GM23248 (cell line): ENCODE measurements around the gene DEDD. TPM values are rescaled to one million over a fixed set of nuclear protein-coding genes. Genes with fewer than 3 reads are reported as not detected.

Experiments used
- DNase-seq: peaks from one replicate; pipeline ENCODE4 v3.0.0-alpha.2; 2015
- H2AFZ ChIP-seq: fragments of 200-600 bp; sonication (generic); 2 replicates; pipeline ENCODE4 v1.6.1; 2016; ENCODE audit warnings: antibody characterized with exemption
- H3F3A ChIP-seq: fragments of 200-600 bp; sonication (generic); 2 replicates; pipeline ENCODE4 v1.6.1; 2016; ENCODE audit warnings: mild to moderate bottlenecking, antibody characterized with exemption, mixed run types; ENCODE audit not compliant: insufficient read depth
- H3K27ac ChIP-seq: fragments of 200-600 bp; sonication (generic); 2 replicates; pipeline ENCODE4 v1.5.1; 2016; ENCODE audit warnings: mild to moderate bottlenecking
- H3K27me3 ChIP-seq: fragments of 200-600 bp; sonication (generic); replicated peaks from 2 replicates; pipeline ENCODE4 v1.6.1; 2016; ENCODE audit warnings: mild to moderate bottlenecking; ENCODE audit not compliant: insufficient read depth
- H3K36me3 ChIP-seq: fragments of 200-600 bp; sonication (generic); 2 replicates; pipeline ENCODE4 v1.6.1; 2016; ENCODE audit warnings: low read depth, mild to moderate bottlenecking
- H3K4me1 ChIP-seq: fragments of 200-600 bp; sonication (generic); 2 replicates; pipeline ENCODE4 v1.6.1; 2016; ENCODE audit warnings: mild to moderate bottlenecking; ENCODE audit not compliant: insufficient read depth
- H3K4me2 ChIP-seq: fragments of 200-600 bp; sonication (generic); one replicate; pipeline ENCODE4 v1.6.1; 2016; ENCODE audit warnings: mild to moderate bottlenecking; ENCODE audit not compliant: unreplicated experiment
- H3K4me3 ChIP-seq: fragments of 200-600 bp; sonication (generic); 2 replicates; pipeline ENCODE4 v1.5.1; 2016; ENCODE audit warnings: mild to moderate bottlenecking
- H3K79me2 ChIP-seq: fragments of 200-600 bp; sonication (generic); 2 replicates; pipeline ENCODE4 v1.6.1; 2016; ENCODE audit warnings: mild to moderate bottlenecking; ENCODE audit not compliant: insufficient read depth
- H3K9ac ChIP-seq: fragments of 200-600 bp; sonication (generic); 2 replicates; pipeline ENCODE4 v1.6.1; 2016; ENCODE audit warnings: mild to moderate bottlenecking
- H3K9me2 ChIP-seq: fragments of 200-600 bp; sonication (generic); 2 replicates; pipeline ENCODE4 v1.6.1; 2016; ENCODE audit warnings: mixed run types, mild to moderate bottlenecking, moderate library complexity; ENCODE audit not compliant: insufficient read depth
- H3K9me3 ChIP-seq: fragments of 200-600 bp; sonication (generic); one replicate; pipeline ENCODE4 v1.6.1; 2017; ENCODE audit warnings: low read depth
- H4K20me1 ChIP-seq: fragments of 200-600 bp; sonication (generic); 2 replicates; pipeline ENCODE4 v1.6.0; 2016; ENCODE audit not compliant: insufficient read depth
- EZH2 ChIP-seq: fragments of 200-600 bp; sonication (generic); IDR thresholded peaks from 2 replicates; pipeline ENCODE4 v1.6.1; 2018; ENCODE audit warnings: antibody characterized with exemption, mild to moderate bottlenecking; ENCODE audit not compliant: insufficient read depth, poor library complexity, severe bottlenecking
- EZH2phosphoT487 ChIP-seq: fragments of 200-600 bp; sonication (generic); IDR thresholded peaks from 2 replicates; pipeline ENCODE4 v1.6.1; 2018; ENCODE audit warnings: antibody characterized with exemption, moderate library complexity, mild to moderate bottlenecking, low read depth; ENCODE audit not compliant: insufficient read depth
- WGBS, 2 experiments: methylation state at CpG; one replicate each; pipeline ENCODE4 v1.1.6; 2015 to 2017; ENCODE audit warnings: low lambda C conversion rate in 2 of 2, low coverage in 1 of 2; ENCODE audit errors: missing lambda C conversion rate in 2 of 2; 5-methylcytosine and 5-hydroxymethylcytosine counted together
- in situ Hi-C: fragments of 300-500 bp; cut with MboI; formaldehyde crosslinking; loops from 2 replicates; pipeline ENCODE4 v1.15.0; 2020
- polyA plus RNA-seq: library from polyadenylated mRNA; unstranded; fragments of >200 nt; fragmentation: Nextera tagmentation; extraction: Ambion mirVana; gene quantifications from 2 replicates; pipeline ENCODE4 v1.2.1, GENCODE V29; 2016
- total RNA-seq: library from RNA; depleted of rRNA; stranded (reverse); fragments of >200 nt; shearing (Covaris generic); gene quantifications from 2 replicates; pipeline ENCODE4 v1.2.3, GENCODE V29; 2014

DEDD gene
- total and polyA plus RNA-seq, 2 experiments from 2014 or later = 36.7 to 37.8 TPM

DNA sequence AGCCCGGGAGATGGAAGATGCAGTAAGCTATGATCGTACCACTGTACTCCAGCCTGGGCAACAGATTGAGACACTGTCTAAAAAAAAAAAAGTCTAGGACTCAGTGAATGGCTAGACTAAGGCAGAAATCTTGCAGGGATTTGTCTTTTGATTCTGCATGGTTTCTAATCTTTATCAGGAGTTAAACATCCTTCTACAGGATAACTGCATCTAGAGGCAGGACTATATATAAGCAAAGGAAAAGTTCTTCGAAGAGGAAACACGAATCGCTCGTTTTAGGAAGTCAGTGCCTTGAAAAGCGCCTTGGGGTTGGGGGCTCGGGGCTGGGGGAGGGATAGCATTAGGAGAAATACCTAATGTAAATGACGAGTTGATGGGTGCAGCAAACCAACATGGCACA, 20.7 kb upstream of the DEDD start:
- Histone ChIP-seq H3K9ac (peak overlapping the region; percentile 98), H3K9me2 (no peaks in the 10 kb centered on the region), H3K27ac (peak overlapping the region; percentile 97), H3K4me1 (peaks cover 3% of the 10 kb centered on the region), H3K4me2 (peak overlapping the region; percentile 85), H3K4me3 (peak overlapping the region; percentile 94), H3F3A (peaks cover 15% of the 10 kb centered on the region), H3K9me3 (no peaks in the 10 kb centered on the region), H3K27me3 (no peaks in the 10 kb centered on the region), H4K20me1 (no peaks in the 10 kb centered on the region), H3K36me3 (no peaks in the 10 kb centered on the region; the same call in 1 of the 2 replicates), H2AFZ (peak overlapping the region; percentile 95), H3K79me2 (peaks cover 18% of the 10 kb centered on the region)
- in situ Hi-C loops = no loop called here
- WGBS, 2 experiments = 13 to 15% methylated on average over 9 of the region's 9 CpGs
- peak; percentile 22 for DNase-seq
- TF ChIP-seq EZH2 (no peak), EZH2phosphoT487 (no peak)

- no peak for DNase-seq
- in situ Hi-C loops = no loop called here
- Histone ChIP-seq H3F3A (no peaks in the 10 kb centered on the region), H3K9ac (no peak overlapping the region), H3K79me2 (no peaks in the 10 kb centered on the region), H3K9me3 (no peaks in the 10 kb centered on the region), H3K9me2 (no peaks in the 10 kb centered on the region), H2AFZ (no peak overlapping the region), H3K4me1 (no peaks in the 10 kb centered on the region), H3K27ac (no peak overlapping the region), H3K4me2 (no peak overlapping the region), H4K20me1 (no peaks in the 10 kb centered on the region), H3K36me3 (no peaks in the 10 kb centered on the region), H3K27me3 (no peaks in the 10 kb centered on the region), H3K4me3 (no peak overlapping the region)
- WGBS, 2 experiments = 82 to 89% methylated on average over 3 of the region's 3 CpGs
- TF ChIP-seq EZH2phosphoT487 (no peak), EZH2 (no peak)
Observed at GRCh38 chr1:161145832-161146231, 13.4 kb upstream of the DEDD start.

DNA sequence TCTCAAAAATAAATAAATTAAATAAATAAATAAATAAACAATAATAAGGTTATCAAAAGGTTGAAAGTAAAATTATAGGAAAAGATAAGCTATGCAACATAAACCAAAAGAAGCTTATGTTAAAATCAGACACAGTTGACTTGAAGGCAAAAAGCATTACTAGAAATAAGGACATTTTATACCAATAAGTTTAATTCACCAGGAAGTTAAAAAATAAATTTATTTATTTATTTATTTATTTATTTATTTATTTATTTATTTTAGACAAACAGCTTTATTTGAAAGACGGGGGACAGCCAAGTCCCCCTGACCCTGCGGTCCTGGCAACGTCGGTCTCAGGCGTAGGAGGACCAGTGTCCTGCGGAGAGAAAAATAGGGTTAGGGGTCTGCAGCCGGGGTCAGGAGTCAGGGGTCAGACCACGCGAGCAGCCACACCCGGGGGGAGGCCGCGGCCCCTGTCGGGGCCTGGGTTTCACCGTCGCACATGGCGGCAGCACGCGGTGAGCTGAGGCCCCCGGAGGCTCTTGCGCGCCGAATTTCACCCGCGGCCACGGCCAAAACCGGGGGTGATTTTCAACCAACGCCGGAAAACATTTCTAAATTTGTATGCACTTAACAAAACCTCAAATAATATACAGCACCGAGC, 8.4 kb upstream of the DEDD start:
- TF ChIP-seq EZH2phosphoT487 (no peak), EZH2 (no peak)
- Histone ChIP-seq H3K9me3 (no peaks in the 10 kb centered on the region), H3K79me2 (peaks cover 15% of the 10 kb centered on the region), H2AFZ (no peak overlapping the region), H3K36me3 (no peaks in the 10 kb centered on the region), H3K4me2 (no peak overlapping the region), H3F3A (0 out of 2 replicates have a peak, but pooled peaks cover 13% of the 10 kb centered on the region), H3K27ac (no peak overlapping the region), H4K20me1 (no peaks in the 10 kb centered on the region), H3K9ac (no peak overlapping the region), H3K4me3 (no peak overlapping the region), H3K4me1 (no peaks in the 10 kb centered on the region), H3K9me2 (no peaks in the 10 kb centered on the region), H3K27me3 (no peaks in the 10 kb centered on the region)
- in situ Hi-C loops = no loop called here
- DNase-seq = no peak
- 97% methylated on average over 27 to 29 of the region's 29 CpGs for WGBS, 2 experiments

- Histone ChIP-seq H3K36me3 (no peaks in the 10 kb centered on the region), H3K27ac (no peak overlapping the region), H3K79me2 (peaks cover 26% of the 10 kb centered on the region), H3K27me3 (no peaks in the 10 kb centered on the region), H3K9ac (no peak overlapping the region), H3K4me1 (no peaks in the 10 kb centered on the region), H3K4me3 (no peak overlapping the region), H2AFZ (no peak overlapping the region), H3F3A (0 out of 2 replicates have a peak, but pooled peaks cover 13% of the 10 kb centered on the region), H4K20me1 (no peaks in the 10 kb centered on the region), H3K4me2 (no peak overlapping the region), H3K9me3 (no peaks in the 10 kb centered on the region), H3K9me2 (no peaks in the 10 kb centered on the region)
- DNase-seq = peak; percentile 70
- WGBS, 2 experiments = 43 to 50% methylated on average over 1 of the region's 1 CpG
- in situ Hi-C loops = no loop called here
- TF ChIP-seq EZH2phosphoT487 (no peak), EZH2 (no peak)
Observed at GRCh38 chr1:161139766-161140165, 7.3 kb upstream of the DEDD start.
